IMR-90 (cell line): ENCODE data around the gene GIT1. TPM values are rescaled to one million over a fixed set of nuclear protein-coding genes. Genes with fewer than 3 reads are reported as not detected.
A peak's percentile ranks its signal among the peaks of the same experiment; 100 is the strongest.

Experiments
- ATAC-seq: fragments of 200-7000 bp; cut with Tn5 transposase; 2 replicates; pipeline ENCODE4 v1.9.1; 2020; ENCODE audit warnings: low read depth, mild to moderate bottlenecking, moderate library complexity
- BruUV-seq: library from RNA; stranded (reverse); fragments of 400-500 nt; replicated peaks from 2 replicates; lab custom pipeline; 2021; lab: Mats Ljungman, UMichigan
- CTCF ChIA-PET: fragments of 300-600 bp; formaldehyde crosslinking; extraction: SDS; loops from one replicate; lab custom pipeline; 2021; ENCODE audit warnings: antibody characterized with exemption; lab: Yijun Ruan, JAX
- POLR2A ChIA-PET: fragments of 300-600 bp; sonication (Branson Sonifier 250); formaldehyde crosslinking; loops from one replicate; lab custom pipeline; 2022; ENCODE audit warnings: antibody characterized with exemption; ENCODE audit not compliant: unreplicated experiment; lab: Charles Lee
- DNase-seq: peaks from one replicate; pipeline ENCODE4 v3.0.0; 2013
- H2AFZ ChIP-seq: replicated peaks from 2 replicates; pipeline ENCODE3; 2013; ENCODE audit warnings: low read length, mild to moderate bottlenecking; ENCODE audit not compliant: poor library complexity
- H2AK5ac ChIP-seq: 2 replicates; pipeline ENCODE4 v1.6.1; 2013; ENCODE audit warnings: low read depth, low read length, inconsistent platforms
- H2AK9ac ChIP-seq: replicated peaks from 2 replicates; pipeline ENCODE3; 2013; ENCODE audit warnings: mild to moderate bottlenecking, low read depth, low read length, moderate library complexity; ENCODE audit not compliant: poor library complexity
- H2BK120ac ChIP-seq: 2 replicates; pipeline ENCODE4 v1.6.1; 2013; ENCODE audit warnings: low read depth, low read length, inconsistent platforms
- H2BK15ac ChIP-seq: 3 replicates; pipeline ENCODE4 v1.6.1; 2013; ENCODE audit warnings: low read depth, low read length, inconsistent platforms
- H2BK20ac ChIP-seq: 2 replicates; pipeline ENCODE4 v1.6.1; 2013; ENCODE audit warnings: low read depth, mild to moderate bottlenecking, inconsistent platforms, low read length, moderate library complexity
- H2BK5ac ChIP-seq: 2 replicates; pipeline ENCODE4 v1.6.1; 2013; ENCODE audit warnings: mild to moderate bottlenecking, low read depth, low read length, inconsistent platforms; ENCODE audit not compliant: poor library complexity, severe bottlenecking
- H3K14ac ChIP-seq: replicated peaks from 2 replicates; pipeline ENCODE4 v1.6.1; 2013; ENCODE audit warnings: low read depth, low read length, inconsistent platforms
- H3K18ac ChIP-seq: 2 replicates; pipeline ENCODE4 v1.6.1; 2013; ENCODE audit warnings: low read depth, low read length, control low read depth
- H3K23ac ChIP-seq: 2 replicates; pipeline ENCODE4 v1.6.1; 2013; ENCODE audit warnings: low read depth, low read length, inconsistent platforms
- H3K27ac ChIP-seq: 2 replicates; pipeline ENCODE4 v1.5.1; 2013; ENCODE audit warnings: mild to moderate bottlenecking, control low read depth, low read length; ENCODE audit not compliant: insufficient read depth
- H3K27me3 ChIP-seq: 2 replicates; pipeline ENCODE4 v1.6.1; 2013; ENCODE audit warnings: low read length; ENCODE audit not compliant: control insufficient read depth, insufficient read depth
- H3K36me3 ChIP-seq: 2 replicates; pipeline ENCODE4 v1.6.1; 2013; ENCODE audit warnings: low read length, mixed read lengths; ENCODE audit not compliant: control insufficient read depth, insufficient read depth
- H3K4ac ChIP-seq: 2 replicates; pipeline ENCODE4 v1.6.1; 2013; ENCODE audit warnings: low read depth, low read length, inconsistent platforms
- H3K4me1 ChIP-seq: 2 replicates; pipeline ENCODE4 v1.6.1; 2013; ENCODE audit warnings: low read length, mixed read lengths; ENCODE audit not compliant: control insufficient read depth, insufficient read depth
- H3K4me2 ChIP-seq: 2 replicates; pipeline ENCODE4 v1.6.1; 2013; ENCODE audit warnings: low read depth, mild to moderate bottlenecking, control low read depth, low read length, moderate library complexity
- H3K4me3 ChIP-seq: 2 replicates; pipeline ENCODE4 v1.5.1; 2013; ENCODE audit warnings: low read depth, mild to moderate bottlenecking, control low read depth, low read length, moderate library complexity; ENCODE audit not compliant: insufficient read depth
- H3K56ac ChIP-seq: 2 replicates; pipeline ENCODE4 v1.6.1; 2013; ENCODE audit warnings: low read length, inconsistent platforms; ENCODE audit not compliant: insufficient read depth; ENCODE audit errors: extremely low read depth
- H3K79me1 ChIP-seq, 2 experiments: 2 replicates each; pipeline ENCODE4 v1.6.1; 2013; ENCODE audit warnings: low read length in 2 of 2, inconsistent platforms in 1 of 2, low read depth in 1 of 2
- H3K9ac ChIP-seq: 2 replicates; pipeline ENCODE4 v1.6.1; 2013; ENCODE audit warnings: low read depth, low read length, control low read depth
- H3K9me1 ChIP-seq: 2 replicates; pipeline ENCODE4 v1.6.1; 2013; ENCODE audit warnings: low read length, inconsistent platforms; ENCODE audit not compliant: insufficient read depth
- H3K9me3 ChIP-seq: 2 replicates; pipeline ENCODE4 v1.6.1; 2013; ENCODE audit warnings: low read length; ENCODE audit not compliant: control insufficient read depth, insufficient read depth
- H4K20me1 ChIP-seq: 2 replicates; pipeline ENCODE4 v1.6.1; 2013; ENCODE audit warnings: low read length, inconsistent platforms; ENCODE audit not compliant: insufficient read depth
- H4K5ac ChIP-seq: 2 replicates; pipeline ENCODE4 v1.6.1; 2013; ENCODE audit warnings: mild to moderate bottlenecking, low read depth, low read length, control low read depth
- H4K8ac ChIP-seq, 2 experiments: 2 replicates each; pipeline ENCODE4 v1.6.1; 2013; ENCODE audit warnings: low read depth in 2 of 2, low read length in 2 of 2, control low read depth in 1 of 2, inconsistent platforms in 1 of 2
- H4K91ac ChIP-seq: 2 replicates; pipeline ENCODE4 v1.6.1; 2013; ENCODE audit warnings: low read depth, low read length, inconsistent platforms; ENCODE audit not compliant: insufficient read depth
- CHD1 ChIP-seq: IDR thresholded peaks from 2 replicates; pipeline ENCODE4 v1.6.1; 2012; ENCODE audit warnings: low read depth, low read length, improper control_type of control experiment
- RCOR1 ChIP-seq: IDR thresholded peaks from 2 replicates; pipeline ENCODE4 v1.6.1; 2012; ENCODE audit warnings: mild to moderate bottlenecking, low read length, improper control_type of control experiment; ENCODE audit not compliant: insufficient replicate concordance
- RFX5 ChIP-seq: IDR thresholded peaks from 2 replicates; pipeline ENCODE4 v1.8.0; 2012; ENCODE audit warnings: low read depth, mild to moderate bottlenecking, low read length, moderate library complexity
- SMC3 ChIP-seq: fragments of 150-350 bp; IDR thresholded peaks from 2 replicates; pipeline ENCODE4 v1.6.1; 2016; ENCODE audit warnings: low read depth, mild to moderate bottlenecking, antibody characterized with exemption, low read length, moderate library complexity
- WGBS, 2 experiments: methylation state at CpG; one replicate each; pipeline versions ENCODE4 v1.1.5 to v1.1.7; 2013; ENCODE audit warnings: missing lambda C conversion rate in 2 of 2; ENCODE audit not compliant: insufficient read length in 1 of 2; ENCODE audit errors: extremely low coverage in 2 of 2; 5-methylcytosine and 5-hydroxymethylcytosine counted together
- dilution Hi-C: fragments of 300-500 bp; cut with HindIII; formaldehyde crosslinking; loops from one replicate; pipeline ENCODE4 v1.14.3; 2018; ENCODE audit warnings: low sequenced_read_pairs; ENCODE audit not compliant: unreplicated experiment
- in situ Hi-C: fragments of 300-500 bp; cut with MboI; formaldehyde crosslinking; loops from 3 replicates; pipeline ENCODE4 v1.14.3; 2019; ENCODE audit warnings: low sequenced_read_pairs, inconsistent platforms, mixed read lengths
- intact Hi-C: fragments of 100-400 bp; cut with micrococcal nuclease; formaldehyde crosslinking; loops from 2 replicates; pipeline ENCODE4 v1.10.0; 2022
- polyA plus RNA-seq, 3 experiments: library from polyadenylated mRNA; depleted of rRNA; stranded (reverse); fragments of >200 nt; gene quantifications; 2 replicates each; pipeline ENCODE4 v1.2.3, GENCODE V29; 2012; ENCODE audit warnings: low replicate concordance in 1 of 3
- total RNA-seq: library from RNA; depleted of rRNA; stranded (reverse); fragments of >200 nt; gene quantifications from 2 replicates; pipeline ENCODE4 v1.2.3, GENCODE V29; 2012

The GIT1 gene
- total and polyA plus RNA-seq, 2 of the 4 experiments (the other 2 are of a cell fraction): 14.2 to 34.2 TPM

DNA sequence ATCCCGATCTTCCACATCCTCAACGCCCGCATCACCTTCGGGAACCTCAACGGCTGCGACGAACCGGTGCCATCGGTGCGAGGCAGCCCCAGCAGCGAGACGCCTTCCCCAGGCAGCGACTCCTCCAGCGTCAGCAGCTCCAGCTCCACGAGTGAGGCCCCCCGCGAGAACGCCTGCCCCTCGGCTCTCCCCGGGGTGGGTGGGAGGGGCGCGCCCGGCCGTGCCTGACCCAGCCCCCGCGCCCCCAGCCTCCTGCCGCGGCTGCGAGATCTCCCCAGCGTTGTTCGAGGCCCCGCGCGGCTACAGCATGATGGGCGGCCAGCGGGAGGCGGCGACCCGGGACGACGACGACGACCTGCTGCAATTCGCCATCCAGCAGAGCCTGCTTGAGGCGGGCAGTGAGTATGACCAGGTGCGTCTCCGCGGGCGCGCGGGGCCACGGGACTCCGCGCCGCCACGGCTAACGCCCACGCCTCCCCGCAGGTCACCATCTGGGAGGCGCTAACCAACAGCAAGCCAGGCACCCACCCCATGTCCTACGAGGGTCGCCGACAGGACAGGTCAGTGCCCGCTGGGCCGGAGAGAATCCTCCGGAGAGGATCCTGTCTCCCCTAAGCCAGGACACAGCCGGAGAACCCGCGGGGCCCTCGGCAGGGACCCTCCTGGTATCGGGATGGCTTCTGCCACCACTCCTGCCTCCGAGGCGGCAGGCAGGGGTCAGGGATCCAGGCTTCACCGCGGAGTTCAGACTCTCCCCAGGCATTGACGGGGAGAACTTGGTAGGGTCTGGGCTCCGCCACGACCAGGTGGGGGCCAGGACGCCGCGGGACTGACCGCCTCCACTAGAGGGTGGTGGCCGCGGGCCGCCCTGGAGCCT lies 23.2 kb upstream of the GIT1 start:
- Histone ChIP-seq H2BK120ac (no peak overlapping the region), H3K18ac (no peak overlapping the region), H3K4ac (no peak overlapping the region), H3K9ac (no peak overlapping the region), H2BK15ac (no peak overlapping the region), H2BK5ac (no peak overlapping the region), H2BK20ac (no peak overlapping the region), H2AK9ac (peak overlapping the region; percentile 71), H3K36me3 (peaks cover 2% of the 10 kb centered on the region; the same call in 1 of the 2 replicates), H4K5ac (no peak overlapping the region), H3K4me3 (no peak overlapping the region), H2AK5ac (no peak overlapping the region), H3K27me3 (no peaks in the 10 kb centered on the region; the same call in 1 of the 2 replicates), H3K79me1 (no peaks in the 10 kb centered on the region), H3K4me1 (no peaks in the 10 kb centered on the region), H3K27ac (no peak overlapping the region), H3K14ac (no peak overlapping the region), H3K56ac (no peak overlapping the region), H2AFZ (peak overlapping the region; percentile 92), H3K4me2 (no peak overlapping the region), H3K9me1 (peaks cover 8% of the 10 kb centered on the region; the same call in 1 of the 2 replicates), H3K23ac (no peak overlapping the region), H4K20me1 (peaks cover 6% of the 10 kb centered on the region; the same call in 1 of the 2 replicates), H4K8ac (no peak overlapping the region), H3K9me3 (no peaks in the 10 kb centered on the region), H4K91ac (no peak overlapping the region)
- ChIA-PET POLR2A (no interaction called here), CTCF (interaction anchor here (1.1 kb wide), 1 partner anchor 8 kb away, joined by 3 read pairs; no protein-coding TSS in a partner anchor)
- in situ Hi-C loops: no loop called here
- TF ChIP-seq CHD1 (no peak), RCOR1 (no peak), RFX5 (no peak), SMC3 (no peak)
- no peak for DNase-seq
- WGBS, 2 experiments: 54% methylated on average over 33 of the region's 85 CpGs; no CpG with 5 or more reads in 1 of the 2 experiments
- ATAC-seq: no peak
- dilution Hi-C loops: no loop called here
- intact Hi-C loops: no loop called here
- no TSS peak for BruUV-seq
